Suprapubic skin (tissue), 3 donors: ENCODE results near the gene SYCE3.

Source experiments
- CTCF ChIP-seq, 2 donors: fragments of 200-600 bp in 1 of 2; fragments of 450-650 bp in 1 of 2; sonication (generic) in 1 of 2; IDR thresholded peaks; one replicate each; pipeline ENCODE4 v1.5.1; 2016 to 2019; ENCODE audit warnings: antibody characterized with exemption in 2 of 2, mild to moderate bottlenecking in 1 of 2, moderate library complexity in 1 of 2
- EP300 ChIP-seq: sonication (generic); formaldehyde crosslinking; IDR thresholded peaks from one replicate; pipeline ENCODE4 v1.6.1; 2017; ENCODE audit warnings: antibody characterized with exemption

DNA sequence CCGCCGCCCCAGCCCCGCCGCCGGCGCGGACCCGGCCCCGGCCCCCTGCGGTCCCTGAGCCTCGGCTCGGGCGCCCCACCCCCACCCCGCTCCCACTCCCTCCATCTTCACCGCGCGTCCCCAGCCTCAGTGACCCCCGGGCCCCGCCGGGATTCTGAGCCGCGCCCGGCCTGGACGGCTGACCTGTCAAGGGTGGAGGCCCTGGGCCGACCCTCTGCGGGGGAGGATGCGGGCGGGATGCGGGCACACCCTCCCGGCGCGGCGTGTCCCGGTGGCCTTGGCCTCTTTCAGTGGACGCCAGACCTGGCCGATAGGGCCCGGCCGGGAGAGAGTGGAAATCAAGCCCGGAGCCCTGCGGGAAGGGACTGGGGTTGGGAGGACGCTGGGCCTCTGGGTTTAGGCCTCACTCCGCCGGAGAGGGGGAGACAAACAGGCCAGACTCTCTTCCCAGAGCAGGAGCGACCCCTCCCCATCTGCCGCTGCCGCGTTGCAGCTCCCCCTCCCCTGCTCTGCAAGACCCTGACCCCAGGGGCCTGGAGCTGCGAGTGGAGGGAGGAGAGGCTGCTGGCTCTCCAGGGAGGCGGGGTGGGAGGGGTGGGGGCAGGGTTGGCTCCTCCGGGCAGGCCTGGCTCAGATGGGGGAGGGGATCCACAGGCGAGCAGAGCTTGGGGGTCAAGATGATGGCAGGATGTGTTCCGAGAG, 38.4 kb upstream of the SYCE3 start:
- TF ChIP-seq CTCF (IDR thresholded peaks at IDR 0.05) = no peak
- no peak for TF ChIP-seq EP300
